BE2C (cell line): Measurements from ENCODE around the gene SLC22A14.

ENCODE experiments used
- DNase-seq: peaks from one replicate; pipeline ENCODE4 v3.0.0-alpha.2; 2020
- H3K27me3 ChIP-seq: fragments of 250-450 bp; sonication (Bioruptor Pico); 2 replicates; pipeline ENCODE4 v1.5.1; 2020; ENCODE audit warnings: mild to moderate bottlenecking
- H3K36me3 ChIP-seq: fragments of 250-450 bp; sonication (Bioruptor Pico); 2 replicates; pipeline ENCODE4 v1.5.1; 2020; ENCODE audit warnings: mild to moderate bottlenecking
- H3K4me1 ChIP-seq: fragments of 250-450 bp; sonication (Bioruptor Pico); 2 replicates; pipeline ENCODE4 v1.5.1; 2020
- H3K4me3 ChIP-seq: 2 replicates; pipeline ENCODE4 v1.5.1; 2011; ENCODE audit warnings: low read depth, low read length
- H3K9me3 ChIP-seq: fragments of 250-450 bp; sonication (Bioruptor Pico); 2 replicates; pipeline ENCODE4 v1.5.1; 2020
- CTCF ChIP-seq: IDR thresholded peaks from 2 replicates; pipeline ENCODE4 v1.5.1; 2012; ENCODE audit warnings: mild to moderate bottlenecking, low read depth, low read length

SLC22A14 gene

GRCh38 chr3:38345879-38346586 lies 63.9 kb downstream of the SLC22A14 start:
- Histone ChIP-seq H3K36me3 (no peaks in the 10 kb centered on the region), H3K9me3 (no peaks in the 10 kb centered on the region), H3K4me1 (no peaks in the 10 kb centered on the region), H3K4me3 (no peak overlapping the region; the same call in 1 of the 2 replicates), H3K27me3 (no peaks in the 10 kb centered on the region)
- DNase-seq: no peak
- TF ChIP-seq CTCF: no peak

GRCh38 chr3:38346587-38347410 lies 64.7 kb downstream of the SLC22A14 start, which contains the start of gene XYLB:
Gene XYLB (plus strand): TSS chr3:38346785. CDS start chr3:38346869, 84 bp downstream.
- TF ChIP-seq CTCF: peak; percentile 63
- peak; percentile 86 for DNase-seq
- H3K27me3 ChIP-seq: no peaks in the 10 kb centered on the region
- no peaks in the 10 kb centered on the region for H3K36me3 ChIP-seq
- H3K4me1 ChIP-seq: no peaks in the 10 kb centered on the region
- no peaks in the 10 kb centered on the region for H3K9me3 ChIP-seq
- peak within 1 kb of the TSS; percentile 63 for H3K4me3 ChIP-seq

GRCh38 chr3:38347421-38348200 lies 65.5 kb downstream of the SLC22A14 start:
- Histone ChIP-seq H3K27me3 (no peaks in the 10 kb centered on the region), H3K36me3 (no peaks in the 10 kb centered on the region), H3K4me3 (peak overlapping the region; percentile 63), H3K4me1 (no peaks in the 10 kb centered on the region), H3K9me3 (no peaks in the 10 kb centered on the region)
- no peak for DNase-seq
- TF ChIP-seq CTCF: no peak

- H3K27me3 ChIP-seq: no peaks in the 10 kb centered on the region
- no peaks in the 10 kb centered on the region for H3K36me3 ChIP-seq
- H3K9me3 ChIP-seq: no peaks in the 10 kb centered on the region
- H3K4me3 ChIP-seq: no peak overlapping the region
- H3K4me1 ChIP-seq: no peaks in the 10 kb centered on the region
- no peak for DNase-seq
- no peak for TF ChIP-seq CTCF
Observed at GRCh38 chr3:38348903-38349302, 66.8 kb downstream of the SLC22A14 start.

GRCh38 chr3:38349684-38350359 lies 67.7 kb downstream of the SLC22A14 start:
- no peak for TF ChIP-seq CTCF
- Histone ChIP-seq H3K36me3 (no peaks in the 10 kb centered on the region), H3K4me1 (no peaks in the 10 kb centered on the region), H3K27me3 (no peaks in the 10 kb centered on the region), H3K9me3 (no peaks in the 10 kb centered on the region), H3K4me3 (no peak overlapping the region)
- no peak for DNase-seq
